HG03442 (cell line): ENCODE data around the gene GLIS2.

Source experiments
- ATAC-seq: cut with Tn5 transposase; IDR thresholded peaks from one replicate; pipeline ENCODE4 v1.9.1; 2021; ENCODE audit warnings: mild to moderate bottlenecking, moderate library complexity; ENCODE audit not compliant: unreplicated experiment

Gene GLIS2

GRCh38 chr16:4350365-4350786 lies 34.5 kb downstream of the GLIS2 start:
- ATAC-seq = no peak

GRCh38 chr16:4350787-4351659 lies 35.2 kb downstream of the GLIS2 start, which contains the start of gene PAM16:
Gene PAM16, minus strand, starts transcription at chr16:4351321. Its CDS starts 87 bp downstream, at chr16:4351234.
- ATAC-seq = peak; percentile 83

- ATAC-seq = no peak
Observed at GRCh38 chr16:4351880-4352279, 36.0 kb downstream of the GLIS2 start.

- ATAC-seq = no peak
Observed at GRCh38 chr16:4352843-4353242, 37.0 kb downstream of the GLIS2 start.

GRCh38 chr16:4353675-4354074 lies 37.8 kb downstream of the GLIS2 start:
- ATAC-seq = no peak

- ATAC-seq = no peak
Observed at GRCh38 chr16:4354512-4355409, 38.9 kb downstream of the GLIS2 start.

GRCh38 chr16:4356820-4357219 lies 41.0 kb downstream of the GLIS2 start:
- no peak for ATAC-seq

- no peak for ATAC-seq
Observed at GRCh38 chr16:4358236-4358635, 42.4 kb downstream of the GLIS2 start.

GRCh38 chr16:4358831-4359561 lies 43.1 kb downstream of the GLIS2 start:
- no peak for ATAC-seq

- ATAC-seq = no peak
Observed at GRCh38 chr16:4359914-4360313, 44.0 kb downstream of the GLIS2 start.

GRCh38 chr16:4360538-4361021 lies 44.7 kb downstream of the GLIS2 start:
- ATAC-seq = no peak

- no peak for ATAC-seq
Observed at GRCh38 chr16:4361033-4361943, 45.4 kb downstream of the GLIS2 start.

- ATAC-seq = no peak
Observed at GRCh38 chr16:4361944-4362311, 46.1 kb downstream of the GLIS2 start.

- no peak for ATAC-seq
Observed at GRCh38 chr16:4362476-4363135, 46.7 kb downstream of the GLIS2 start.

- no peak for ATAC-seq
Observed at GRCh38 chr16:4364196-4365013, 48.5 kb downstream of the GLIS2 start.

GRCh38 chr16:4365014-4365406 lies 49.1 kb downstream of the GLIS2 start:
- ATAC-seq = peak; percentile 74

- ATAC-seq = no peak
Observed at GRCh38 chr16:4365615-4366014, 49.7 kb downstream of the GLIS2 start.

- no peak for ATAC-seq
Observed at GRCh38 chr16:4366016-4366415, 50.1 kb downstream of the GLIS2 start.
